Naive thymus-derived CD8-positive, alpha-beta T cell (primary cell): ENCODE data around the gene COA3. TPM values are rescaled to one million over a fixed set of nuclear protein-coding genes. Genes with fewer than 3 reads are reported as not detected.
"Not testable (repeated sequence)": the region's sequence is repeated elsewhere in the genome, so short reads cannot be mapped to it uniquely, and the experiment has no call there.

Experiments used
- ATAC-seq, 2 donors: fragments of 150-1000 bp; cut with Tn5 transposase in 1 of 2; sonication (Bioruptor Pico), chemical (Tn5 transposase) in 1 of 2; 1 replicate in 1 of 2; 2 replicates in 1 of 2; pipeline ENCODE4 v1.10.0; 2021; ENCODE audit warnings: mild to moderate bottlenecking in 2 of 2, moderate library complexity in 2 of 2
- POLR2A ChIA-PET: fragments of 350-600 bp; sonication (Branson Sonifier 250); formaldehyde crosslinking; loops from one replicate; lab custom pipeline; 2021; ENCODE audit warnings: antibody characterized with exemption; lab: Charles Lee
- DNase-seq, 10 donors: peaks; one replicate each; pipeline versions ENCODE4 v3.0.0 to v3.0.0-alpha.2; 2020 to 2022
- H3K27ac Mint-ChIP-seq, 10 donors: one replicate each; pipeline ENCODE4 v1.8.0; 2020 to 2022; ENCODE audit warnings: mild to moderate bottlenecking in 10 of 10, mixed read lengths in 10 of 10, moderate library complexity in 4 of 10, inconsistent platforms in 1 of 10
- H3K27me3 Mint-ChIP-seq, 5 donors: one replicate each; pipeline ENCODE4 v1.8.0; 2021 to 2022; ENCODE audit warnings: mixed read lengths in 5 of 5
- H3K36me3 Mint-ChIP-seq, 3 donors: one replicate each; pipeline ENCODE4 v1.8.0; 2020 to 2022; ENCODE audit warnings: mixed read lengths in 3 of 3, mild to moderate bottlenecking in 2 of 3, inconsistent platforms in 1 of 3
- H3K4me1 Mint-ChIP-seq, 4 donors: one replicate each; pipeline ENCODE4 v1.8.0; 2021 to 2022; ENCODE audit warnings: mixed read lengths in 4 of 4
- H3K4me3 Mint-ChIP-seq, 10 donors: one replicate each; pipeline ENCODE4 v1.8.0; 2020 to 2022; ENCODE audit warnings: mild to moderate bottlenecking in 10 of 10, mixed read lengths in 10 of 10, moderate library complexity in 6 of 10, inconsistent platforms in 1 of 10
- H3K9me3 Mint-ChIP-seq, 9 donors: one replicate each; pipeline ENCODE4 v1.8.0; 2020 to 2022; ENCODE audit warnings: mixed read lengths in 9 of 9, mild to moderate bottlenecking in 3 of 9, inconsistent platforms in 1 of 9, moderate library complexity in 1 of 9
- polyA plus RNA-seq, 3 donors: library from polyadenylated mRNA; unstranded; fragments of 300-500 nt; fragmentation: Illumina TruSeq; gene quantifications; one replicate each; pipeline ENCODE4 v1.2.3, GENCODE V29; 2021
- total RNA-seq, 8 experiments: library from RNA in 2 of 8; stranded (reverse) in 2 of 8; gene quantifications; one replicate each; pipeline ENCODE4 v1.2.3 and lab custom pipeline; 2021 to 2026

Gene COA3
- total and polyA plus RNA-seq, 5 experiments from 2014 or later, result 26.7 to 119 (median 106) TPM

GRCh38 chr17:42779304-42779935 lies 19.1 kb downstream of the COA3 start:
- H3K9me3 Mint-ChIP-seq, result no peaks in the 10 kb centered on the region
- peaks cover 16 to 37% (median 29%) of the 10 kb centered on the region in 5 donors for H3K27me3 Mint-ChIP-seq
- peaks cover 18 to 41% (median 26%) of the 10 kb centered on the region in 4 donors for H3K4me1 Mint-ChIP-seq
- H3K27ac Mint-ChIP-seq, result no peak overlapping the region
- DNase-seq (no peak), ATAC-seq (no peak)
- H3K4me3 Mint-ChIP-seq, result peak overlapping the region in 7 of 10 donors; percentile 20 to 66 (median 42)
- peaks cover 0 to 49% (median 22%) of the 10 kb centered on the region in 3 donors for H3K36me3 Mint-ChIP-seq
- POLR2A ChIA-PET, result interaction anchor here (0.6 to 0.7 kb wide), 2 partner anchors 45 to 1598 kb away, joined by 3 read pairs; partner anchors contain the start of gene BECN1

GRCh38 chr17:42778570-42778969 lies 19.9 kb downstream of the COA3 start:
- ATAC-seq (no peak), DNase-seq (no peak)
- Mint-ChIP-seq H3K27ac (no peak overlapping the region), H3K9me3 (no peaks in the 10 kb centered on the region), H3K4me3 (no peak overlapping the region), H3K4me1 (peaks cover 21 to 43% (median 28%) of the 10 kb centered on the region in 4 donors), H3K27me3 (peaks cover 12 to 29% (median 22%) of the 10 kb centered on the region in 5 donors), H3K36me3 (peaks cover 3 to 49% (median 22%) of the 10 kb centered on the region in 3 donors)
- POLR2A ChIA-PET, result interaction anchor here (0.7 kb wide), 1 partner anchor 213 kb away, joined by 3 read pairs; no protein-coding TSS in a partner anchor

GRCh38 chr17:42775534-42776098 lies 22.9 kb downstream of the COA3 start:
- peaks cover 0 to 8% (median 0%) of the 10 kb centered on the region in 5 donors for H3K27me3 Mint-ChIP-seq
- H3K9me3 Mint-ChIP-seq, result no peaks in the 10 kb centered on the region
- peak overlapping the region in 3 of 10 donors; percentile 7 to 66 (median 22) for H3K4me3 Mint-ChIP-seq
- H3K4me1 Mint-ChIP-seq, result peaks cover 21 to 35% (median 29%) of the 10 kb centered on the region in 4 donors
- peaks cover 4 to 49% (median 22%) of the 10 kb centered on the region in 3 donors for H3K36me3 Mint-ChIP-seq
- peak overlapping the region in 4 of 10 donors; percentile 20 to 63 (median 42) for H3K27ac Mint-ChIP-seq
- POLR2A ChIA-PET, result interaction anchor here (0.6 kb wide), 1 partner anchor 182 kb away, joined by 4 read pairs; no protein-coding TSS in a partner anchor
- ATAC-seq (no peak), DNase-seq (no peak)

GRCh38 chr17:42774066-42774745 lies 24.3 kb downstream of the COA3 start:
- POLR2A ChIA-PET, result interaction anchor here (0.6 to 2.5 kb wide), 20 partner anchors 8 to 624 kb away, joined by 3 to 13 read pairs (median 6); partner anchors contain the start of genes BECN1, CNTD1, COA3 and EZH1
- H3K4me3 Mint-ChIP-seq, result peak overlapping the region; percentile 97 to 100 (median 99)
- peak overlapping the region; percentile 97 to 100 (median 99) for H3K27ac Mint-ChIP-seq
- H3K9me3 Mint-ChIP-seq, result no peaks in the 10 kb centered on the region
- peaks cover 19 to 25% (median 23%) of the 10 kb centered on the region in 4 donors for H3K4me1 Mint-ChIP-seq
- DNase-seq, result no peak
- peaks cover 4 to 41% (median 16%) of the 10 kb centered on the region in 3 donors for H3K36me3 Mint-ChIP-seq
- H3K27me3 Mint-ChIP-seq, result peaks cover 0 to 2% (median 0%) of the 10 kb centered on the region in 5 donors
- ATAC-seq, result no peak

GRCh38 chr17:42773290-42774035 lies 25.0 kb downstream of the COA3 start, which contains the start of gene VPS25:
Gene VPS25, plus strand, starts transcription at chr17:42773449. Its CDS starts 27 bp downstream, at chr17:42773476.
- Mint-ChIP-seq H3K36me3 (peaks cover 4 to 35% (median 8%) of the 10 kb centered on the region in 3 donors), H3K4me3 (peak within 1 kb of the TSS; percentile 97 to 100 (median 99)), H3K27me3 (peaks cover 0 to 4% (median 2%) of the 10 kb centered on the region in 5 donors), H3K4me1 (peaks cover 18 to 24% (median 23%) of the 10 kb centered on the region in 4 donors), H3K9me3 (no peaks in the 10 kb centered on the region), H3K27ac (peak within 1 kb of the TSS; percentile 97 to 100 (median 99))
- ATAC-seq (peak; percentile 97 to 98), DNase-seq (peak; percentile 56 to 87 (median 72))
- POLR2A ChIA-PET, result interaction anchor here (0.5 to 2.5 kb wide), 23 partner anchors 9 to 1412 kb away, joined by 3 to 13 read pairs (median 5); partner anchors contain the start of genes BECN1, CNTD1, COA3 and EZH1

GRCh38 chr17:42772945-42773289 lies 25.6 kb downstream of the COA3 start:
- POLR2A ChIA-PET, result interaction anchor here (1.2 to 2.5 kb wide), 15 partner anchors 9 to 562 kb away, joined by 3 to 13 read pairs (median 5); partner anchors contain the start of genes BECN1, CNTD1, COA3 and EZH1
- Mint-ChIP-seq H3K4me1 (peaks cover 18 to 24% (median 22%) of the 10 kb centered on the region in 4 donors), H3K27ac (peak overlapping the region; percentile 97 to 100 (median 99)), H3K9me3 (no peaks in the 10 kb centered on the region), H3K36me3 (peaks cover 4 to 30% (median 6%) of the 10 kb centered on the region in 3 donors), H3K27me3 (peaks cover 0 to 9% (median 4%) of the 10 kb centered on the region in 5 donors), H3K4me3 (peak overlapping the region; percentile 97 to 100 (median 99))
- DNase-seq (no peak), ATAC-seq (peak in 1 of 2 donors; percentile 15)

- not testable (repeated sequence) for H3K27ac Mint-ChIP-seq, H3K4me3 Mint-ChIP-seq, ATAC-seq, H3K36me3 Mint-ChIP-seq, H3K9me3 Mint-ChIP-seq, DNase-seq
- H3K27me3 Mint-ChIP-seq, result peaks cover 10 to 30% (median 18%) of the 10 kb centered on the region in 5 donors
- peaks cover 16 to 23% (median 20%) of the 10 kb centered on the region in 4 donors for H3K4me1 Mint-ChIP-seq
- POLR2A ChIA-PET, result interaction anchor here (1.1 kb wide), 1 partner anchor 54 kb away, joined by 4 read pairs; the partner anchor contains the start of gene BECN1
These were observed 28.5 kb downstream of the COA3 start for GRCh38 chr17:42769964-42770363.

GRCh38 chr17:42768006-42768405 lies 30.5 kb downstream of the COA3 start:
- peaks cover 7 to 11% (median 8%) of the 10 kb centered on the region in 4 donors for H3K4me1 Mint-ChIP-seq
- ATAC-seq, H3K27ac Mint-ChIP-seq, H3K9me3 Mint-ChIP-seq, POLR2A ChIA-PET, DNase-seq, H3K36me3 Mint-ChIP-seq: not testable (repeated sequence)
- H3K27me3 Mint-ChIP-seq, result peaks cover 18 to 49% (median 27%) of the 10 kb centered on the region in 5 donors
- peak overlapping the region in 1 of 10 donors; percentile 24 for H3K4me3 Mint-ChIP-seq

GRCh38 chr17:42767512-42767911 lies 31.0 kb downstream of the COA3 start:
- ATAC-seq, result no peak
- Mint-ChIP-seq H3K4me1 (peaks cover 6 to 10% (median 7%) of the 10 kb centered on the region in 4 donors), H3K27ac (no peak overlapping the region), H3K9me3 (no peaks in the 10 kb centered on the region), H3K4me3 (no peak overlapping the region), H3K27me3 (peaks cover 22 to 54% (median 29%) of the 10 kb centered on the region in 5 donors), H3K36me3 (peaks cover 0 to 3% (median 0%) of the 10 kb centered on the region in 3 donors)
- POLR2A ChIA-PET, result no interaction called here
- no peak for DNase-seq

GRCh38 chr17:42766124-42766523 lies 32.4 kb downstream of the COA3 start:
- no peaks in the 10 kb centered on the region for H3K9me3 Mint-ChIP-seq
- POLR2A ChIA-PET, result interaction anchor here (0.7 kb wide), 1 partner anchor 58 kb away, joined by 4 read pairs; the partner anchor contains the start of gene BECN1

GRCh38 chr17:42761638-42762037 lies 36.9 kb downstream of the COA3 start:
- Mint-ChIP-seq H3K4me1 (peaks cover 3 to 16% (median 14%) of the 10 kb centered on the region in 4 donors), H3K27me3 (peaks cover 40 to 76% (median 46%) of the 10 kb centered on the region in 5 donors), H3K27ac (no peak overlapping the region), H3K4me3 (peak overlapping the region in 8 of 10 donors; percentile 24 to 72 (median 60)), H3K36me3 (peaks cover 0 to 3% (median 0%) of the 10 kb centered on the region in 3 donors), H3K9me3 (no peaks in the 10 kb centered on the region)
- POLR2A ChIA-PET, result interaction anchor here (0.9 to 3.0 kb wide), 2 partner anchors 10 to 12 kb away, joined by 7 to 13 read pairs; partner anchors contain the start of gene VPS25
- ATAC-seq (no peak), DNase-seq (no peak)

More at GRCh38 chr17:42766124-42766523, 32.4 kb downstream of the COA3 start:
- Mint-ChIP-seq H3K4me3 (no peak overlapping the region), H3K4me1 (peaks cover 3 to 10% (median 7%) of the 10 kb centered on the region in 4 donors), H3K27ac (no peak overlapping the region), H3K36me3 (peaks cover 0 to 3% (median 0%) of the 10 kb centered on the region in 3 donors), H3K27me3 (peaks cover 30 to 66% (median 38%) of the 10 kb centered on the region in 5 donors)
- DNase-seq, result no peak
- no peak for ATAC-seq
